GM18861 (cell line): ENCODE results near the gene TAOK3.
A peak's percentile ranks its signal among the peaks of the same experiment; 100 is the strongest.
"Not testable (repeated sequence)": the region's sequence is repeated elsewhere in the genome, so short reads cannot be mapped to it uniquely, and the experiment has no call there.

Source experiments
- ATAC-seq: cut with Tn5 transposase; IDR thresholded peaks from one replicate; pipeline ENCODE4 v1.9.1; 2021; ENCODE audit not compliant: unreplicated experiment

The TAOK3 gene

GRCh38 chr12:118145113-118145797, 227.5 kb downstream of the TAOK3 start:
- no peak for ATAC-seq

GRCh38 chr12:118144499-118144898, 228.2 kb downstream of the TAOK3 start:
- no peak for ATAC-seq

- ATAC-seq: no peak
Observed at GRCh38 chr12:118140825-118141224, 231.9 kb downstream of the TAOK3 start.

GRCh38 chr12:118137148-118137678, 235.5 kb downstream of the TAOK3 start:
- ATAC-seq: no peak

- no peak for ATAC-seq
Observed at GRCh38 chr12:118136559-118137003, 236.1 kb downstream of the TAOK3 start.

GRCh38 chr12:118135788-118136558, 236.7 kb downstream of the TAOK3 start, which contains the start of gene PEBP1:
TSS of gene PEBP1 (plus strand) at chr12:118136124. CDS start at chr12:118136210, 86 bp downstream.
- ATAC-seq: peak; percentile 94

- ATAC-seq: not testable (repeated sequence)
Observed at GRCh38 chr12:118129436-118129835, 243.3 kb downstream of the TAOK3 start.

GRCh38 chr12:118127867-118128266, 244.8 kb downstream of the TAOK3 start:
- no peak for ATAC-seq

GRCh38 chr12:118126119-118126757, 246.5 kb downstream of the TAOK3 start:
- no peak for ATAC-seq

GRCh38 chr12:118125743-118126118, 247.0 kb downstream of the TAOK3 start:
- no peak for ATAC-seq

GRCh38 chr12:118124333-118124874, 248.3 kb downstream of the TAOK3 start:
- no peak for ATAC-seq

- ATAC-seq: no peak
Observed at GRCh38 chr12:118122264-118122663, 250.4 kb downstream of the TAOK3 start.

- ATAC-seq: no peak
Observed at GRCh38 chr12:118120579-118121363, 251.9 kb downstream of the TAOK3 start.

GRCh38 chr12:118119449-118119879, 253.2 kb downstream of the TAOK3 start:
- no peak for ATAC-seq

- no peak for ATAC-seq
Observed at GRCh38 chr12:118109088-118109487, 263.6 kb downstream of the TAOK3 start.

GRCh38 chr12:118107694-118108093, 265.0 kb downstream of the TAOK3 start:
- no peak for ATAC-seq

- ATAC-seq: no peak
Observed at GRCh38 chr12:118107011-118107410, 265.7 kb downstream of the TAOK3 start.

GRCh38 chr12:118103601-118104382, 268.9 kb downstream of the TAOK3 start, which contains the start of gene VSIG10:
TSS of gene VSIG10 (minus strand) at chr12:118104011. CDS start at chr12:118103671, 340 bp downstream.
- no peak for ATAC-seq

GRCh38 chr12:118103201-118103600, 269.5 kb downstream of the TAOK3 start:
- ATAC-seq: no peak
